KG1 (cell line): ENCODE data around the gene SLC4A4.

Source experiments
- DNase-seq: peaks from one replicate; lab custom pipeline; 2025; lab: John Stamatoyannopoulos, UW

Gene SLC4A4

DNA sequence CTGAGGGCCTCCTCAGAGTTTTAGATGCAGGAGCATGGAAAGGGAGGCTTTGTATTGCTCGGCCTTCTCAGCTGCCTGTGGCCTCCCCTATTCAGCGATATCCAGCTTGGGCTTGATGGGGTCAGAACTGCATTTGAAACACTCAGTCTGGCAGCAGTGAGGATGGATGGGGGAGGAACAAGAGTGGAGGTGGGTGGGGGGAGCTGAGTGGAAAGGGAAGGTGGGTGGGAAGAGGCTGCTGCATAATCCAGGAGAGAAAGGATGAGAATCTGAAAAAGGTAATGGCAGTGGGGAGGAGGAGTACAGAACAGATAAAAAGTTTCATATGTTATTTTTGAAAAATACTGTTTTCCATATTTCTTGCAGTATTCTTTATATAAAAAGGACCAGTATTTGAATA is 202.7 kb downstream of the SLC4A4 start:
- DNase-seq: no peak

GRCh38 chr4:71545168-71545567 is 206.3 kb downstream of the SLC4A4 start:
- no peak for DNase-seq

GRCh38 chr4:71549516-71550160 is 210.8 kb downstream of the SLC4A4 start:
- DNase-seq: no peak

GRCh38 chr4:71550220-71551165 is 211.7 kb downstream of the SLC4A4 start:
- no peak for DNase-seq

GRCh38 chr4:71553605-71554004 is 214.8 kb downstream of the SLC4A4 start:
- no peak for DNase-seq

- no peak for DNase-seq
These were observed 215.2 kb downstream of the SLC4A4 start for GRCh38 chr4:71554025-71554424.

DNA sequence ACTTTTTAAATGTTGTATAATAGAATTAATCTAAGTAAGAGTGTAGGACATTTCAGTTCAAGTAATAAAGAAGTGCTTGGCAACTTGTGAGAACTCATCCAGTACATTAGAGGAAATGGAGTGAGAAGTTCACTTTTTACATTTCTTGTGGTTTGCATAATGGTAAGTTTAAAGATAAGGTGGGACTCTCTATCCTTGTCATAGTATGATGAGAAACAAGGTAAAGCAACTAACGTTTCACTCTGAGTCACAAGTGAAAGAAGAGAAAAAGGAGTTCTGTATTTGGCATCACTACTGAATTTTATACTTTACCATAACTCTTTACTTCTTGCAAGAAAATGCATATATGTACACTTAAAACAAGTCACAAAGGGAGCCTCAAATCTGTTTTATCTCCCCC is 219.4 kb downstream of the SLC4A4 start:
- no peak for DNase-seq

DNA sequence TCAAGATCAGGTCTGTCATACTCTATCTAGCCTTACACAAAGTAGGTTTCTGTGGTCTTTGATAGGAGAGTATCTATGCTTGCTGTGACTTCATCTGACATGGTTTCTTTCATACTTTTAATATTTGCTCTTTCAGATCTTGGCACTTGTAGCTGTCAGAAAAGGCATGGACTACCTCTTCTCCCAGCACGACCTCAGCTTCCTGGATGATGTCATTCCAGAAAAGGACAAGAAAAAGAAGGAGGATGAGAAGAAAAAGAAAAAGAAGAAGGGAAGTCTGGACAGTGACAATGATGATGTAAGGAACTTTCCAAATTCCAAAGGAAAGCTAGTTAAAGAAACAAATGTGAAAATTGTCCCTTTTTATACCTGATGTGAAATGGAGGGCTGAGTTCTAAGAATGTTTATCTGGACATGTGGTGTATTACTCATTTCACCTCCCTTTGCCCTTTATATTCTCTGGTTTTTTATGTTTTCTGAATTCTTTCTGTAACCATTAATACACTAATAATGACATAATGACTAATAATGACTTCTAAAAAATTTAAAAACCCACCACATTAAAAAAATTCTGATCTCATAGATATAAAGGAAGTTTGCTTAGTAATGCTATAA is 221.2 kb downstream of the SLC4A4 start:
- no peak for DNase-seq

DNA sequence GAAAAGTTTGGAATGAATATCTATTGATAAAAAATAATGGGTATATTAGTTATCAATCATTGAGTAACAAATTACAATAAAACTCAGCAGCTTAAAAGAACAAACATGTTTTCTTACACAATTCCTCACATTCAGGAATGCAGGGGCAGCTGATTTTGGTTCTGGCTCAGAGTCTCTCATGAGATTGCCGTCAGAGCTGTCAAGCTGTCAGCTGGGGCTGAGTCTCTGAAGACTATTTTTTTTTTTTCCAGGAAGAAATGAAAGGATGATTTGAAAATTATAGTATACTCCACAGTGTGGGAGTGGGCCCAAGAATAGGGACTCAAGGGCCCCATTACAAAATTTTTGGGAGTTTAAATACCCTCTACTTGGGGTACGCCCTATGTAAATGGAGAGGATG is 226.0 kb downstream of the SLC4A4 start:
- no peak for DNase-seq

DNA sequence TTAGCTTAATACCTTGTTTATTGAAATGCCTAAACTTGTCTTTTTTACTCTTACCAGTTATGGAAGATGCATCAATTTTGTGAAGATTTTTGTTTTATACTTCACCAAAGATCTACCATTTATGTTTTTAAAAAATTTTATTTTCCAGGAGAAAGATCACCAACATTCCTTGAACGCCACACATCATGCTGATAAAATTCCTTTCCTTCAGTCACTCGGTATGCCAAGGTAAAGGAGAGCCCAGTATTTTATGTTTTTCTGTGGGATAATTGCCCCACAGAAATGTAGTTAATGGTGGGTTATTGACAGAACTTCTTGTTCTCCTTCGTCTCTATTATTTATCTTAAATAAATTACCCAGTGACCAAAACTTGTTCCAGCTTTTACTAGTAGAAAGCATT is 228.0 kb downstream of the SLC4A4 start:
- no peak for DNase-seq

DNA sequence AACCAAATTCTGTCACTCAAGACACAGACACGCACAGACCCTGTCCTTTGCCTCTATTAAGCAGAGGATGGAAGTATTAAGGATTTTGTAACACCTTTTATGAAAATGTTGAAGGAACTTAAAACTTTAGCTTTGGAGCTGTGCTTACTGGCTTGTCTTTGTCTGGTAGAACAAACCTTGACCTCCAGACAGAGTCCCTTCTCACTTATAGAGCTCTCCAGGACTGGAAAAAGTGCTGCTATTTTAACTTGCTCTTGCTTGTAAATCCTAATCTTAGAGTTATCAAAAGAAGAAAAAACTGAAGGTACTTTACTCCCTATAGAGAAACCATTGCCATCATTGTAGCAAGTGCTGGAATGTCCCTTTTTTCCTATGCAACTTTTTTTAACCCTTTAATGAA is 229.3 kb downstream of the SLC4A4 start:
- DNase-seq: no peak

DNA sequence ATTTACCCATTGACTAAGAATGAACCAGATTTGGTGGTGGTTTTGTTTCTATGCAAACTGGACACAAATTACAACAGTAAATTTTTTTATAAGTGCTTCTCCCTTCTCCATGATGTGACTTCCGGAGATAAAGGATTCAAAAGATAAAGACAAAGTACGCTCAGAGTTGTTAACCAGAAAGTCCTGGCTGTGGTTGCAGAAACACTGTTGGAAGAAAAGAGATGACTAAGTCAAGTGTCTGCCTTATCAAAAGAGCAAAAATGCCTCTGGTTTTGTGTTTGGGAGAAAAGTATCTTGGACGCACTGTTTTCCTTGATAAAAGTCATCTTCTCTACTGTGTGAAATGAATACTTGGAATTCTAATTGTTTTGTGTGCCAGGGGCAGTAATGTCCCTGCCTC is 231.7 kb downstream of the SLC4A4 start:
- DNase-seq: no peak

DNA sequence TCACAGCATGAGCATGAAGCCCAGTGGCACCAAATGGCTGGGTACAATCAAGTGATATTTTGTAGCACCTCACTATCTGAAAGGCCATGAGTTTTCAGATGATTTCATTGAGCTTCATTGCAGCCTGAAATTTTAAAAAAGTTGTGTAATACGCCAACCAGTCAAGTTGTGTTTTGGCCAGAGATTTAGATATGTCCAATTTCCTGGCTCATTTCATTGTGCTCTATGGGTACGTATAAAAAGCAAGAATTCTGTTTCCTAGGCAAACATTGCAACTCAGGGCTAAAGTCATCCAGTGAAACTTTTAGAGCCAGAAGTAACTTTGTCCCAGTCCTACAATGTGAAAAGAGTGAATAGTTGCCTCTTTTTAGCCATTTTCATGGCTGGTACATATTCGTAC is 232.5 kb downstream of the SLC4A4 start:
- no peak for DNase-seq

DNA sequence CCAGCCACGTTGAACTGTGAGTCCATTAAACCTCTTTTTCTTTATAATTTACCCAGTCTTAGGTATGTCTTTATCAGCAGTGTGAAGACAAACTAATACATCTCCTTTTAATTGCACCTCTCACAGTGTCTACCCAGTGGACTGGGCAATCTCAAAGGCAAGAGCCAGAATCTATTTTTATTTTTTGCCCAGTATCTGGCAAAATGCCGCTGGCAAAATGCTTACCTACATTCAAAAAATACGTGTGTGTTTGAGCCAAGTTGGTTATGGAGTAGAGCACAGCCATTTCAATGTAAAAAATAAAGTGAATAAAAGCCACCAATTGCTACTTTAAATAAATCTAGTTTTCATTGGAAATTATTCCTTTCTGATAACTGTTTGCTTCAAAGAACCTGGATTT is 245.2 kb downstream of the SLC4A4 start:
- no peak for DNase-seq

GRCh38 chr4:71584585-71584984 is 245.8 kb downstream of the SLC4A4 start:
- no peak for DNase-seq

- DNase-seq: no peak
These were observed 247.4 kb downstream of the SLC4A4 start for GRCh38 chr4:71586087-71586763.

GRCh38 chr4:71587995-71588394 is 249.2 kb downstream of the SLC4A4 start:
- DNase-seq: no peak

DNA sequence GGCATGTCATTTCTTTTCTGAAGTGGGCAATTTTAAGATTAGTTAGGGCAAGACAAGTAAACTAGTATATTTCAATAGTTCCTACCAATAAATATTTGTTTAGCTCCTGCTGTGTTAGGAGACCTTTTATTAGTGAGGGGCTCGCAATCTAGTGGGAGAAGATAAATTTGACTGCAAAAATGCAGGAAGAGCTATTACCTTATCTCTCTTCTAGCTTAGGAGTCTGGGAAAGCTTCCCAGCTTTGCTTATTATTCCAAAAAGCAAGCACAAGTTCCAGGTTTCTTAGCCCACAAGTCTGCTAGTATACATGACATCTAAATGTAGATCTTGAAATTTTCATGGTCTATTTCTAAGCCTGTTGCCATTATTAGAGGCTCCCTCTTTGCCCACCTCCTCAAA is 254.0 kb downstream of the SLC4A4 start:
- DNase-seq: no peak

DNA sequence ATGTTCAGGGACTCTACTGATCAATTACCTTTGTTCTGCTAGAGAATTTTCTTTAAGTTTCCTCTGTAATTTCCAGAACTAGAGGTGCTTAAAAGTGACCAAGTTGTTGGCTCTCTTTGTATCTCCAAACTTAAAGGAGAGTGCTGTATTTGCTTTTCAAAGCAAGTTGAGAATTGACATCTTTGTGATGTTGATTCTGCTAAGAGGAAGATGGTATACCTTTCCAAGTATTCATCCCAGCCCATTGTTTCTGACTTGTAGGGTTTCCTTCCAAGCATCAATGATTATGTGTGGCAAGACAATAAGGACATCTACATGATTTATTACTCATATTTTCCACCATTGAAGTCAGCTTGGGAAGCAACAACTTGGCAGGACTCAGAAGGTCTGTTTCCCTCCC is 254.5 kb downstream of the SLC4A4 start:
- DNase-seq: no peak

DNA sequence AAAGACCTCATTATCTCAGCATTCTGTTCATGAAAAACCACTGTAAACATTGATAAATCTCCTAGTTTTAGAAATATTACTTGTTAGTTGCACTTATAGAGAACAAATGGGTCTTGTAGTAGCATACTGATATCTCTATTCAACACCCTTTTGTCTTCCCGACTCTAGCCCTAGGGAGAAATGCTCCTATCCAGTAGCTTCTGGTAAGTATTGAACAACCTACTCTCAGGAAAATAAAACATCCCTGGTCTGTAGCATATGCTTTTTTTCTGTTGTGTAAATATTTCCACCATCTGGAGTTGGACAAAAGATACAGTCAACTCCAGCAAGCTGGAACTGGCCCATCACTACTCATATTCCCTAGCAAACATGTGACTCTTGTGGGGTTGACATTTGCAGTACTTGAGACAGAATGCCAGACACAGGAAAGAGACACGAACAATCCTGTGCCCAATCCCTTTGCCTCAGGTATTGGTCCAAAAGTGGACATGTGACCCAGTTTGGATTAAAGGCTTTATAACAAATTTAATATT is 256.8 kb downstream of the SLC4A4 start:
- no peak for DNase-seq

- DNase-seq: no peak
These were observed 260.8 kb downstream of the SLC4A4 start for GRCh38 chr4:71599578-71599977.

GRCh38 chr4:71602289-71602900 is 263.6 kb downstream of the SLC4A4 start:
- no peak for DNase-seq
